Iris pigment epithelial cell (primary cell): Measurements from ENCODE around the gene RFC2.

ENCODE experiments used
- DNase-seq: peaks from one replicate; pipeline ENCODE4 v3.0.0-alpha.2; 2011; ENCODE audit warnings: low read depth

The RFC2 gene

DNA sequence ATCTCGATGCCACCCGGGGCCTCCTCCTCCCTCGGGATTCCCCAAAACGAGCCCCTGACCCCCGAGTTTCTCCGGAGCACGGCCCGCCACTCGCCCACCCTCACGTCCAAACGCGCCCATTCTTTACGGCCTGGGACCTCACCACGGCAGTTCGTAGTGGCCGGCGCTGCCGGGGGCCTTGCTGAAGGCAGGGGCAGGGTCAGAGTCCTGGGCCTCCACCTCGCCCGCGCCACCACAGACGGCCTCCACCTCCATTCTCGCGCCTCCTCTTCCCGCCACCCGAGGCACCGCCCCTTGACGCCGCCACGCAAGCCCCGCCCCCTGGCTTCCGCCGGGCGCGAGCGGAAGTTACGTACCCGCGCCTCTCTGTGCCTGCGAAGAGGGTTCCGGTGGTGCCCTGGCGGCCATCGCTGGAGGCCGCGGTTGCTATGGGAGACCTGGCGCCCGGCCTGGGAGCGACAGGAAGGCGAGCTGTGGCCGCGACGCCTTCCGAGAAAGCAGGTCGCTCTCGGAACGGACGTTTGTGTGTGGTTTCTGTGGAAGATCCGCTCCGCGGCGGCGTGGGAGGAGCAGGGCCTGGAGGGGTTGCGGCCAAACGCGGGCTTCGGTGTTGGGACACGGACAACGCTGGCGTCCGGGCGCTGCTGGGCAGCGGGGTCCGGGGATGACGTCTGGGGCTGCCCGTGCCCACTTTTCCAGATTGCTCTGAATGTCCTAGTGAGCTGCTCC, at the start of gene RFC2:
Gene RFC2 (minus strand): TSS at position 271 of the 729 bp plus-strand sequence. CDS start 16 bp downstream, at position 255.
- peak; percentile 95 for DNase-seq

DNA sequence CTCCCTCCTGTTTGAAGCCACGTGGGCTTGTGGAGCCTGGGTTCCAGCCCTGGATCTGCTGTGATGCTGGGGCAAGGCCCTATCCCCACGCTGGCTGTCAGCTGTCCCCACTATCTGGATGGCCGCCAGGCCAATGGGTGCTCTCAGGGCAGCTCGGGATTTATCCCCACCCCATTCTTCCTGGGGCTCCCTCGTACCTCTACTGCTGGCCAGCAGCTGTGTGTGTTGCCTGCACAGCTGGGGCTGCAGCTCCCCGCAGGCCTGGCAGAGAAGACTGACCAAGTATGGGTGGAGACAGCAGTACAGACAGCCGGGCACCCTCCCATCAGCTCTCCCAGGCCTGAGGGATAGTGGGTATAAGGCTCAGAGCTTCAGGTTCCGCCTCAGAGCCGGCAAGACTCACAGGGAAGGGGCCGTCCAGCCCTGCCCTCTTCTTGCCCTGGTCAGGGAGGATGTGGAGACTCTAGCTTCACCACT, 48.6 kb upstream of the RFC2 start:
- DNase-seq = no peak

DNA sequence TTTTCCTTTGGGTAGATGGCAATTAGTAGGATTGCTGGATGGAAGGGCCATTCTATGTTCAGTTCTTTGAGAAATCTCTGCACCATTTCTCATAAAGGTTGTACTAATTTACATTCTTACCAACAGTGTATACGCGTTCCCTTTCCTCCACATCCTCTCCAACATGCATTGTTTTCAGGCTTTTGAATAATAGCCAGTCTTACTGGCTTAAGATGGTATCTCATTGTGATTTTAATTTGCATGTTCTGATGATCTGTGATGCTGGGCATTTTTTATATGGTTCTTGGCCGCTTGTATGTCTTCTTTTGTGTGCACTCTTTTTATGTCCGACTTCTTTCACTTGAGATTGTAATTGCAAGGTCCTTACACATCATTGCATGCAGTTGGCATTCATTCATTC, 46.7 kb upstream of the RFC2 start:
- no peak for DNase-seq

DNA sequence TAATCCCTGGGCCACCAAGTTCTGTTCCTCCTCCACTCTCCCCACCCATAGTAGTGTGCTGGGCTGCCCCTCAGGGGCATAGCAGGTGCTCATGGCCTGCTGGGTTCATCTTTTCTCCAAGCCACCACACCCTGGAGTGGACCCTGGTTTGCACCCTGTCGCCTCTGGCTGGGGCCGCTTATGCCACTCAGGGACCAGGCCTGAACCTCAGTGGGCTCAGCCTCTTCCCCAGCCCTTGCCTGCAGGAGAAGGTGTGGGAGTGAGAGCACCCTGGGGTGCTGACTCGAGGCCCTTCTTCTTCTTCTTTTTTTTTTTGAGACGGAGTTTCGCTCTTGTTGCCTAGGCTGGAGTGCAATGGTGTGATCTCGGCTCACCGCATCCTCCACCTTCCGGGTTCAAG, 45.2 kb upstream of the RFC2 start:
- no peak for DNase-seq

DNA sequence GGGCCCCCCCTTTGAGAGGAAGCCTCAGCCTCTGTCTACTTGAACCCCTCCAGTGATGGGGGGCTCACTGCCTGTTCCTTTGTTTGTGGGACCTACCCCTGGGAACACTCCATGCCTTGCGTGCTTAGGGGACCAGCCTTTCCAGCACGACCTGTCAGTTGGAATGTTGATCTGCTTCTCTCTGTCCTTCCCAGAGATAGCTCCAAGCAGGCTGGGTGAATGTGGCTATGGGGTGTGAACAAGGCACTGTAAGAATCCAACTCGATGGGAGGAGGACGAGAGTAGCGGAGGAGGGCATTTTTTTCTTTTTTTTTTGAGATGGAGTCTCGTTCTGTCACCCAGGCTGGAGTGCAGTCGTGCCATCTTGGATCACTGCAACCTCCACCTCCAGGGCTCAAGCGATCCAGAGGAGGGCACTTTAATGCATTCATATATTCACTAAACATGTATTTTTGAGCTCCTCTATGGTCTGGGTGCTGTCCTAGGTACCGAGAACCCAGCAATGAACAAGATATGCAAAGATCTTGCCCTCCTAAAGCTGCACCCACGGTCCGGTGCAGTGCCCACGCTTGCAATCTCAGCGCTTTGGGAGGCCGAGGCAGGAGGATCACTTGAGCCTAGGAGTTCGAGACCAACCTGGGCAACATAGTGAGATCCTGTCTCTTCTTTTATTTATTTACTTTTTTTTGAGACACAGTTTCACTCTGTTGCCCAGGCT, 43.5 kb upstream of the RFC2 start:
- DNase-seq = no peak

DNA sequence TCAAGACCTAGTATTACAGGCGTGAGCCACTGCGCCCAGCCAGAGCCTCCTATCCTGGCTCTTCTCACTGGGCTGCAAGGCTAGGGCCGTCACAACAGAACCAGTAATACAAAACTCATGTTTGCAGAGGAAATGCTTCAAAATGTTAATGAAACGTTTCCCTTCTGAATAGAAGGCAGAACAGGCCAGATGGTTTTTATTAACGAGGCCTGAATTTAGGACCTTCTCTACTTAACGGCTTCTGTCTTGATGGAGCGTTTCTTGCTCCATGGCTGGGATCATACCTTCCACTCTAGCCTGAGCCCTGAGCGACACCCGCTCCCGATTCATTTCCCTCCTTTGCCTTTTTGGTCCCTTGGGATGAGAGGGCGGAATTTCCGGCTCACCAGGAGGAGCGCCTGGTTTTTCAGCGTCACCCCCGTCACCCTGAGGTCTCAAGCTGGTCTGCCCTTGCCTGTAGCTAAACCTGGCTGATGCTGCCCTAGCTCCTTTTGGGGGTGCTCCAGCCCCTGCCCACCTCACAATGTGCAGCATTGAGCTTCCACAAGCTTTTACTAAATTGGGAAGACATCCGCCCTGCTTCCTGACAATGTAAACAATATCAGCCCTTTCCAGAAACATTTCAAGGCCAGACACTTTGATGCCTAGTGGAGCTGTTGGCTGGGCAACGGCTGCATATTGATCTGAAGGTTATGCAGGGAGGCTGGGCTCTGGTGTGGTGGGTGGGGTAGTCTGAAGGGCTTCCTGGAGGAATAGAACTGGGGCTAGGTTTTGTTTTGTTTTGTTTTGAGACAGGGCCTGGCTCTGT, 40.2 kb upstream of the RFC2 start:
- peak; percentile 39 for DNase-seq

DNA sequence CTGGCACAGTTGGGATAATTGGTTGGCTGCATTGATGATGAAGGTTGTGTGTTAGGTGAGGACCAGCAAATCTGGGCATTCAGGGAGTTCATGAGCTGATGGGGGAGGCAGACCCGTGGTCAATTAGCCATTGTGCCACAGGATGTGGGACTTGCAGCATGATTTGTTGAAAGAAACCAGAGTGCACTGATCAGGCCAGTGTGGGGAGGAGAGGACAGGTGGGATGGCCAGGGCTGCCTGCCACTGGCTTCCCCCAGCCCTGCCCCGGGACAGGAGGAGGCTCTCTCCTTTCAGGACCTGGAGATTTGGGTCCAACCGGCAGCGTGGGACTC, 39.3 kb upstream of the RFC2 start:
- DNase-seq = no peak

DNA sequence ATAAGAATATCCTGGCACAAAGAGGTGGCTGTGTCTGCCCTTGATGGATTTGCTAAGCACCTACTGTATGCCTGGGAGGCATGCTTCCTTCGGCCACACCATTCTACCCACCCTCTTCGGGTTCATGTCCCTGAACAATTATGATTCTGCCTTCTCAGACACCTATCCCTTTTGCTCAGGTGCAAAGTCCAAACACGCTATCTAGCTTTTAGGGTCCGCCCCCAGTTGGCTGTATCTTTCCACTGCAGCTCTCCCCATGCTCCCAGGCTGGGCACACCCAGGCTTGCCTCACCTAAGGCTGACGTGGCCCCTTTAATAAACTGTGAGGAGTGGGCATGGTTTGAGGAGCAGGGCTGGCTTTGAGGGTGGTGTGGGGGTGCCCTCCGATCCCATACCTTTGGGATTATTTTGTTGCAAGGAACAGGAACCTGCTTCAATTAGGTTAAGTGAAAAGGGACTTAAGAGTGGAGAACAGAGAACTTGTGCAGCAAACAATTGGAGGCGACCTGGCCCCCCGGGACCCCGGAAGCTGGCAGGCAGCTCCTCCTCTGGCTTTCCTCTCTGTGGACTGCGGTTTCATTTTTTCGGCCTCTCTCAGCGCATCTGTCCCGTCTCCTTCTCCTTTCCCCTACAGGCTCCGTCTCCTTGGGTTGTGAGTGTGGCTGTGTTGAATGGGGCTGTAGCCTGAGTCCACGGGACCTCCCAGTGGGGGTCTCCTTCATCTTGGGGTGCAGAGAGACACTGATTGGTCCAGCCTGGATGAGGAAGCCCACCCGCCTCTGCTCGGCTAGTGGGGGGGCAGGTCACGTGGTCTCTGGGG, 38.8 kb upstream of the RFC2 start:
- DNase-seq = no peak

DNA sequence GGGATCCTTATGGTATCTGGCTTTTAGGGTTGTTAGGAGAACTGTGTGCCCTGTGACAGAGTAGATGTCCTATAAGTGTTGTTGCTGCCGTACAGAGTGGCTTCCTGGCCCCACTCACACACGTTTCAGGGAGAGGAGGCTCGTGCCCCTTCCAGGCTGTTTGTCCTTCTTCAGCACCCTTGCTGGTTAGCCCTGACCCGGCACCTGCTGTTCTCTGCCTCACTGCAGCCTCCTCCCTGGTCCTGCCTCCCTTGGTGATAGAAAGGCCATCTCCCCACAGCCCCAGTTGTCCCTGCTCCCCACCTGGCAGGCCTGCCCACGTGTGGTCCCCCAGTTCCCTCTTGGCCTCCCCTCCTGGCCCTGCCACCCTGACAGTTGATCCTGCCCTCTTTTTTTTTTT, 37.3 kb upstream of the RFC2 start:
- no peak for DNase-seq

DNA sequence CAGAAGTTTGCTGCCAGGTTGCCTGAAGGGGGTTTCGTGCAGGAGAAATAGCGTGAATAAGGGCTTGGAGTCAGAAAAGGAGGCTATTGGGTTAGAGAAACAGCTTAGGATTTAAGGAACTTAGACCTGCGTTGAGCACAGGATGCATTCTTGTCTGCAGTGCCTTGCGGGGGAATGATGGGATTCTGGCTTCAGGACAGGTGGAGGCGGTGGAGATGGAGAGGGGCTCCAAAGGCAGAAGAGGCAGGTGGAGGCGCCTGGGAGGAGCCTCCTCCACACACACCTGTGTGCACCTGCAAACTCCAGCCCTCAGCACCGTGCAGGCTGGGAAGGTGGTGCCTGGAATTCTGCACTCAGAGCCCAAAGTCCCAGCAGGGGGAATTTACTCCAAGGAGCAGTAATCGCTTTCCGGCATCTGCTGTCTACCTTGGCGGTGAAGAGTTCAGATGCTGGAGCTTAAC, 36.8 kb upstream of the RFC2 start:
- DNase-seq = no peak

DNA sequence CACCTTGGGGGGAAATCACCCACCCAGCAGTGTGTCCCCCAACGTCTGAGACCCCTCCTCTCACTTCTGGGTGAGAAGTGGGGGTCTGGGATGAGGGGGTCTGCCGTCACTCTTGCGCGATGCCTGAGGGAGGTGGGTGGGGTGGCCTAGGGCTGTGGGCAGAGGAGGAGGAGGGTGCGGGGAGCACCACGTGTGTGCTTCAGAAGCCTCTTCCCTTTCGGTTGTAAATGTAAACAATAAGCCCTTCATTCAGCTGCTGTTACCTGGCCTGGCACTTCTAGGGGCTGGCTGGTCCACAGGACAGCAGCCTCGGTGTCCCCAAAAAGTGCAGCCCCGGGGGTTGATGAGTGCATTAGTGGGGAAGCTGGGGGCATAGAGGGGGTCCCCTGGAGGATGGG, 36.4 kb upstream of the RFC2 start:
- no peak for DNase-seq

DNA sequence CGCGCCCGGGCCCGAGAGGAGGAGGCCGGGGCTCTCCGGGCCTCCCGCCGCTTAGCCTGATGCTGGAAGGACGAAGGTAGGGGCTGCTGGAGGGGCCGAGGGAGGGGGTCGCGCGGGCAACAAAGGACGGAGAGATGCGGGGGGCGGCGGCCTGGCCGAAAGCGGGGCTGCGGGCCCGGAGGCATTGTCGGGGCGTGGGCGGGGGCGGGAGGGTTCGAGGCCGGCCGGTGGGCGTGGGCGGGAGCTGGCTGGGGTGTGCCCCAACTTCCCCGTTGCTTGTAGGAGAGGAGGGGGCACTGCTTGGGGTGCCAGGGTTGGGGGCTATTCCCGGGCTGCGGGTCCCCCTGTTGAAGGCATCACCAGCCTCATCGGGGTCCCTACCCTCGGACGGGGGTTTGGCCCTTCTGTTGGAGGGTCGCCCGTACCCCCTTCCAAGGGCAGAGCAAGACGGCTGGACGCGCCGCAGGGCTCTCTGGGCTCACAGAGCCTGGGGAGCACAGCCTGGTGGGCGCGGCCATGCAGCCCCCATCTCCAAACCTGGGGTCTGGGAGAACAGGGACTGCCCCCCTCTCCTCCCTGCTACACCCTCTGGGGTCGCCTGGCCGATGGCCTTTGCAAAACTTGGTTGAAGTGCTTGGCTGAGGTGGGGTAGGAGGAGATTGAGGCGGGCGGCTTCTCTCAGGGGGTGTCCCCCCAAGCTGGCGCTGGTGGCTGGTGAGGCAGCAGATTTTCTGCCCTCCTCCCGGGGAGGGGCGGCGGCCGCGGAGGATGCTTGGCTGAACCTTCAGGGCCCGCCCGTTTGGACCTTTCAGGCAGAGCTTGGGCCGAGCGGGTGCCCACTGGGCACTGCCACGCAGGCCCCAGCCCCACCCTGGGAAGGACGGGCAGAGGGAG, 35.7 kb upstream of the RFC2 start:
- no peak for DNase-seq

DNA sequence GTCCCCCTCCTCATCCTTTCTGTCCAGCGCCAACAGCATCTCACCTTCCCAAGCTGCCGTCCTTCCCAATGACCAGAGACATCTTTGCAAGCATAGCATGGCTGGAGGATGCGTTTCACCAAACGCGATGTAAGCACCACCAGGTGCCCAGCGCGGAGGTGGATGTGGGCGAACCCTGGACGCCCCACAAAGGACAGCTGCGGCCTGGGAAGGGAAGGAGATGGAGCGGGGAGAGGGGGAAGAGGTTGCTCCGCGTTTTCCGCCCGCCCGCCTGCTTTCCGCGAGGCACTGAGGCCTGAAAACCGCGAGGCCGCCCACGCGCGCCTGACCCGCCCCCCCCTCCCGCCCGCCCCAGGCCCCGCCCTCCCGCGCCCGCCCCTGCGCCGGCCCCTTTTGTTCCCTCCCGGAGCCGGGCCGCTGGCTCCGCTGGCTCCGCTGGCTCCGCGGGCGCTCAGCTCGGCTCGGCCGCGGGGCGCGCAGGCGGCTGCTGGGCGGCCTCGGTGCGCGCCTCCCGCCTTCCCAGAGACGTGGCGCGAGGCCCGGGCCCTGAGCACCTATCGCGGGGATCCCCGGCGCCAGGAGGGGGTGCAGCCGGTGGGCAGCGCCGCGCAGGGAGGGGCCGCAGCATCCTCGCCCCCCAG, 34.9 kb upstream of the RFC2 start, which contains the start of gene CLIP2:
Gene CLIP2 (plus strand): TSS at position 390 of the 641 bp plus-strand sequence. CDS start 28,140 bp downstream, outside the sequence.
- DNase-seq = peak; percentile 77

DNA sequence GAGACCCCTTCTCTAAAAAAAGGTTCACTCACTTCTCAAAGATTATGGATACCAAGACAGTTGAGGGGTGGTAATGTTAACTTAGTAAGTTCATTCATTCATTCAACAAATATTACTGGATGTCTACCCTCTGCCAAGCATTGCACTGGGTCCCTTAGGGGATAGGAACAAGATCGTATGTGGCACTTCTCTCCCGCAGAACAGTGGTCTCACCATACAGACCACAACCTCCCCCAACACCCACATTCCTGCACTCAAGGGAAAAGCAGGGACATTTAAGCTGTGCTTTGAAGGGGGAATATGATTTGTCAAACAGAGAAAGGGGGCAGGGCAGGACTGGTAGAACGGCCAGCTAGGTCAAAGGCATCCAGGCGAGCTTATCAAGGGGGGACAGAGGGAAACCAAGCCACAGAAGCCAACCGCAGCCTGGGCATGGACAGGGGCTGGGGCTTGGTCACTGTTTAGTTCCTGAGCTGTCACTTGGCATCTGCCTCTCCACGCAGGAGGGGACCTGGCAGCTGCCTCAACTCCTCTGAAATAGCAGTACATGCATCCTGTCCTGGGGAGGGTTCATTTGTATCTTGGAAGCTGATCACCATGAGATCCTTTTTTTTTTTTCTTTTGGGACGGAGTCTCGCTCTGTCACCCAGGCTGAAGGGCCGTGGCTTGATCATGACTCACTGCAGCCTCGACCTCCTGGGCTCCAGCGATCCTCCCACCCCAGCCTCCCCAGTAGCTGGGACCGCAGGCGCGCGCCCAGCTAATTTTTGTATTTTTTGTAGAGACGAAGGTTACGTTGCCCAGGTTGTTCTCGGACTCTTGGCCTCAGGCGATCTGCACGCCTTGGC, 34.1 kb upstream of the RFC2 start:
- DNase-seq = no peak

DNA sequence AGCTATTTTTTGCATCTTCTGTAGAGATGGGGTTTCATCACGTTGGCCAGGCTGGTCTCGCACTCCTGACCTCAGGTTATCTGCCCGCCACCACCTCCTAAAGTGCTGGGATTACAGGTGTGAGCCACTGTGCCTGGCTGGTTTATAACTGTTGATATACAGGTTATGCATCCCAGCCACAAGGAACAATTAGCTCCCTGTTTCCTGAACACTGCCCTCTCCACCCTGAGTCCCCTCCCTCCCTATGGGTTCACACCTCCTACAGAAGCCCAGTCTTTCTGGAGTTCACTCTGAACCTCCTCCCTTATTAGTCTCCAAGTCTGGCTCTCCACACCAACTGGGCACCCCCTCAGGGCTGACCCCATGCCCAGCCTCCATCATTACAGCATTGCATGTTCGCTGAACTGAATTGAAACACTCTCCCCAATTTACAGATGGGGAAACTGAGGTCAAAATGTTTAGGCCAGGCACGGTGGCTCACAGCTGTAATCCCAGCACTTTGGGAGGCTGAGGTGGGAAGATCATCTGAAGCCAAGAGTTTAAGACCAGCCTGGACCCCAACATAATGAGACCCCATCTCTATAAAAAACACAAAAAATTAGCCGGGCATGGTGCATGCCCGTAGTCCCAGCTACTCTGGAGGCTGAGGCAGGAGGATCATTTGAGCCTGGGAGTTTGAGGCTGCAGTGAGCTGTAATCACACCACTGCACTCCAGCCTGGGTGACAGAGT, 33.3 kb upstream of the RFC2 start:
- DNase-seq = no peak

DNA sequence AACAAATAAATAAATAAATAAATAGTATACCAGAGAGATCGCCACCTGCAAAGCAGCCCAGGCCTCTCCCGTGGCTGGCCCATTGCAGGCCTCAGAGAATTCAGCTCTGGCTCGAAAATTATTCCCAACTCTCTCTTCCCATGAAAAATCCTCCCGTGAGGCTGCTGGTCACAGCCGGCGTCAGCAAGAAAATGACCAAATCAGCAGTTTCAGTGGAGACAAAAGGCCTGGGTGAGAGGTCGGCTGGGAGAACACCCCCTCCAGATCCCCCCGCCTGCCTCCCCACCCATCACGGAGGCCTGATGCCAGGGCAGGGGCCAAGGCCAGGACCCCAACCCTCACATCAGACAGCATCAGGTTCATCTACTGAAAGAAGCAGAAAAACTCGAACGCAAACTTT, 31.9 kb upstream of the RFC2 start:
- DNase-seq = no peak

DNA sequence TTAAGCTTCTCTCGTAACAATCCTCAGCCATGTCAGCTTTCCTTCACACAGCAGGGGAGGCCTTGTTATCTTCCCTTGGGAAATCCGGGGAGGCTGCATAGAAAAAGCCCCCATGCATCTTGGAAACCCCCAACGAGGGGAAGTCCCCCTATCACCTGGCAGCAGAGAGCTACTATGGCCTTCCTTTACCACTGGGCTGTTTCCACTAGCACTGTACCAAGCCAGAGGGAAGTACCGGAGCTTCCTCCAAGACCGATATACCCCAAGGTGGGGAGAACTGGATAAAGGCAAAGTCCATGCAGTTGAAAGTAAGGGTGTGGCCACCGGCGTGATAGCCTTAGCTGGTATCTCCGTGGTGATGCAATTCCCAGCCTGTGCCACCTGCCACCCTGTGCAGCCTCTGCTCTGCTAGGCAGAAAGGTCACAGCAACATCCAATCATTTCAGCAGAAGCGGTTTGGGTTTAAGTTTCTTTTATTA, 30.6 kb upstream of the RFC2 start:
- no peak for DNase-seq

DNA sequence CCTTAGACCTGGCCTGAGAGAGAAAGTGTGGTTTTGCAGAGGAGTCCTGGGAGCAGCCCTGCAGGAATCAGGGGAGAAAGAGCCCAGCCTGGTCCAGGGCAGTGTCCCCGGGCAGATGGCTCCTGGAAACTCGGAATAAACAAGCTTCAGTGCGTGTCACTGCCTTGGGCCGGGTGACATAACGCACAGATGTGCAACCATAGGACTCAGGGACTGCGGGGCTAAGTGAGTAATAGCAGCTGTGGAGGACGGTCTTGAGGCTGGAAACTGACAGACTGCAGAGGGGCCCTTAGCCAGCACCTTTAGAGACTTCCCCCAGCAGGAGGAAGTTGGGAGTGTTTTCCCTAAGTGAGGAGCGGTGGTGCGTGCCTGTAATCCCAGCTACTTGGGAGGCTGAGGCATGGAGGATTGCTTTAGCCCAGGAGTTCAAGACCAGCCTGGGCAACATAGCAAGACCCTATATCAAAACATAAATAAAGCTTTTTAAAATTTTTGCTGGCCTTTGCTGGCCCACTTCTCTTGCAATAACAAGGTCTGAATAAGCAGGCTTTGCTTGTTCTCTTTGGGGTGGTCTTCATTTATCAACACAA, 29.8 kb upstream of the RFC2 start:
- DNase-seq = no peak
